GM12874 (cell line): ENCODE data around the gene SYCN.

Experiments used
- CTCF ChIP-seq: IDR thresholded peaks from 2 replicates; pipeline ENCODE4 v1.5.1; 2011; ENCODE audit warnings: low read depth, mild to moderate bottlenecking, control low read depth, low read length, moderate library complexity; ENCODE audit not compliant: insufficient read depth

SYCN gene

GRCh38 chr19:39196320-39196719 lies 7.7 kb downstream of the SYCN start:
- TF ChIP-seq CTCF: no peak

GRCh38 chr19:39195755-39196154 lies 8.3 kb downstream of the SYCN start:
- no peak for TF ChIP-seq CTCF

GRCh38 chr19:39194832-39195542 lies 9.1 kb downstream of the SYCN start:
- TF ChIP-seq CTCF: no peak

GRCh38 chr19:39193803-39194202 lies 10.3 kb downstream of the SYCN start:
- TF ChIP-seq CTCF: no peak

GRCh38 chr19:39192846-39193245 lies 11.2 kb downstream of the SYCN start:
- no peak for TF ChIP-seq CTCF

GRCh38 chr19:39190768-39191167 lies 13.3 kb downstream of the SYCN start:
- TF ChIP-seq CTCF: no peak

GRCh38 chr19:39188960-39189359 lies 15.1 kb downstream of the SYCN start:
- no peak for TF ChIP-seq CTCF
